CD14-positive monocyte (primary cell): ENCODE data around the gene PPM1G. TPM values are rescaled to one million over a fixed set of nuclear protein-coding genes. Genes with fewer than 3 reads are reported as not detected.

Source experiments
- DNase-seq, 3 donors: peaks; one replicate each; pipeline ENCODE4 v3.0.0-alpha.2; 2011 to 2022
- H2AFZ ChIP-seq: 2 replicates; pipeline ENCODE4 v1.6.0; 2012; ENCODE audit warnings: mild to moderate bottlenecking, low read depth, low read length, inconsistent platforms; ENCODE audit not compliant: insufficient read depth, poor library complexity, severe bottlenecking
- H3K27ac ChIP-seq, 2 donors: 1 replicate in 1 of 2; 2 replicates in 1 of 2; pipeline ENCODE4 v1.5.1; 2012 to 2013; ENCODE audit warnings: low read length in 2 of 2, control low read depth in 1 of 2, inconsistent platforms in 1 of 2, low read depth in 1 of 2, mild to moderate bottlenecking in 1 of 2
- H3K27me3 ChIP-seq, 2 donors: one replicate each; pipeline versions ENCODE4 v1.6.0 to v1.6.1; 2011 to 2013; ENCODE audit warnings: low read length in 2 of 2; ENCODE audit not compliant: control insufficient read depth in 2 of 2, insufficient read depth in 2 of 2
- H3K36me3 ChIP-seq, 2 donors: replicated peaks in 1 of 2; 1 replicate in 1 of 2; 2 replicates in 1 of 2; pipeline versions ENCODE4 v1.5.1 to v1.6.1; 2012 to 2013; ENCODE audit warnings: low read length in 2 of 2, control low read depth in 1 of 2, inconsistent platforms in 1 of 2, mild to moderate bottlenecking in 1 of 2; ENCODE audit not compliant: insufficient read depth in 2 of 2, control insufficient read depth in 1 of 2
- H3K4me1 ChIP-seq, 2 donors: 1 replicate in 1 of 2; 2 replicates in 1 of 2; pipeline versions ENCODE4 v1.5.1 to v1.6.1; 2012 to 2013; ENCODE audit warnings: low read length in 2 of 2, control low read depth in 1 of 2, inconsistent platforms in 1 of 2, mild to moderate bottlenecking in 1 of 2, moderate library complexity in 1 of 2; ENCODE audit not compliant: insufficient read depth in 2 of 2, control insufficient read depth in 1 of 2
- H3K4me2 ChIP-seq: replicated peaks from 2 replicates; pipeline ENCODE3; 2012; ENCODE audit warnings: low read length, moderate library complexity, mild to moderate bottlenecking; ENCODE audit not compliant: poor library complexity, severe bottlenecking; ENCODE audit errors: extremely low read depth
- H3K4me3 ChIP-seq, 3 experiments: fragments of 200-600 bp in 1 of 3; sonication (generic) in 1 of 3; replicated peaks in 1 of 3; 1 replicate in 2 of 3; 2 replicates in 1 of 3; pipeline ENCODE4 v1.5.1; 2011 to 2013; ENCODE audit warnings: low read length in 3 of 3, mild to moderate bottlenecking in 3 of 3, control low read depth in 2 of 3, low read depth in 2 of 3, inconsistent platforms in 1 of 3, moderate library complexity in 1 of 3
- H3K79me2 ChIP-seq: 2 replicates; pipeline ENCODE4 v1.6.0; 2012; ENCODE audit warnings: mild to moderate bottlenecking, control low read depth, inconsistent platforms, low read length, moderate library complexity; ENCODE audit not compliant: insufficient read depth
- H3K9ac ChIP-seq: 2 replicates; pipeline ENCODE4 v1.6.0; 2017; ENCODE audit warnings: low read length, mild to moderate bottlenecking; ENCODE audit not compliant: insufficient read depth, poor library complexity, severe bottlenecking
- H3K9me3 ChIP-seq, 2 donors: replicated peaks in 1 of 2; 1 replicate in 1 of 2; 2 replicates in 1 of 2; pipeline versions ENCODE4 v1.5.1 to v1.6.1; 2012 to 2013; ENCODE audit warnings: low read length in 2 of 2, control low read depth in 1 of 2; ENCODE audit not compliant: control insufficient read depth in 1 of 2, insufficient read depth in 1 of 2
- H4K20me1 ChIP-seq: 2 replicates; pipeline ENCODE4 v1.6.0; 2012; ENCODE audit warnings: mild to moderate bottlenecking, low read length, control low read depth, moderate library complexity; ENCODE audit not compliant: insufficient read depth
- H3K27ac Mint-ChIP-seq, 7 donors: one replicate each; pipeline ENCODE4 v1.8.0; 2020; ENCODE audit warnings: mild to moderate bottlenecking in 7 of 7, mixed read lengths in 7 of 7, moderate library complexity in 6 of 7, inconsistent platforms in 2 of 7
- H3K27me3 Mint-ChIP-seq, 3 donors: one replicate each; pipeline ENCODE4 v1.8.0; 2021 to 2022; ENCODE audit warnings: low read depth in 3 of 3, mild to moderate bottlenecking in 3 of 3, mixed read lengths in 3 of 3, moderate library complexity in 3 of 3, inconsistent platforms in 1 of 3
- H3K36me3 Mint-ChIP-seq, 2 donors: one replicate each; pipeline ENCODE4 v1.8.0; 2020; ENCODE audit warnings: mixed read lengths in 2 of 2, inconsistent platforms in 1 of 2, mild to moderate bottlenecking in 1 of 2
- H3K4me1 Mint-ChIP-seq: one replicate; pipeline ENCODE4 v1.8.0; 2020; ENCODE audit warnings: mild to moderate bottlenecking, mixed read lengths
- H3K4me3 Mint-ChIP-seq, 2 donors: one replicate each; pipeline ENCODE4 v1.8.0; 2020; ENCODE audit warnings: mild to moderate bottlenecking in 2 of 2, mixed read lengths in 2 of 2, moderate library complexity in 1 of 2
- H3K9me3 Mint-ChIP-seq, 7 donors: one replicate each; pipeline ENCODE4 v1.8.0; 2020 to 2022; ENCODE audit warnings: mixed read lengths in 7 of 7, mild to moderate bottlenecking in 6 of 7, moderate library complexity in 6 of 7, inconsistent platforms in 2 of 7
- WGBS: methylation state at CpG from one replicate; pipeline ENCODE4 v1.1.5; 2013; ENCODE audit warnings: missing lambda C conversion rate; ENCODE audit not compliant: insufficient coverage; 5-methylcytosine and 5-hydroxymethylcytosine counted together
- intact Hi-C, 2 donors: fragments of 100-400 bp; cut with micrococcal nuclease; formaldehyde crosslinking; loops; one replicate each; pipeline versions ENCODE4 v1.15.0 to v1.15.1; 2023
- polyA plus RNA-seq, 3 donors: library from polyadenylated mRNA; depleted of rRNA in 1 of 3; unstranded in 2 of 3; stranded (reverse) in 1 of 3; fragments of 300-500 nt in 2 of 3; fragments of >200 nt in 1 of 3; fragmentation: Illumina TruSeq in 2 of 3; gene quantifications; 1 replicate in 2 of 3; 2 replicates in 1 of 3; pipeline ENCODE4 v1.2.3, GENCODE V29; 2012 to 2021
- TF ChIP-seq, protein P1 (sequence below): fragments of 200-600 bp; IDR thresholded peaks from one replicate; pipeline ENCODE4 v1.8.0; 2022; ENCODE audit warnings: antibody characterized with exemption, mild to moderate bottlenecking

The PPM1G gene
- polyA plus RNA-seq, 3 donors = 31.9 to 54.3 (median 47.3) TPM

DNA sequence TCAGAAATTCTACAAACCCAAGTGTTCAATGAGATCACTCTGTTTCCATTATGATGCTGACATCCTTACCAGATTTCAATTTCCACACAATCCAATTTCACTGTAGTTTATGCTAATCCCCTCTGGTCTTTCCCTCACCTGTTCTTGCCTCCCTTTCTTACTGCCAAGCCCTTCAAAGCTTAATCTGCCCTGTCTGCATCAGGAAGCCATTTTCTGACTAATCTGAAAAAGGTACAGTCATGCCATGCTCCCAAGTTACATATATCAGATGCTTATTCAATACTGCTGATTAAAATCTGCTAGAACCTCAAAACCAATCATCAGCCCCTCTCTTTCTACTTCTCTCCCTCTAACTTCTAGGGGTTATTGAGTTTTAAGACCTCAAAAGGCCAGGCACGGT, 41.7 kb upstream of the PPM1G start:
- WGBS = no CpG with 5 or more reads among the region's 1 CpG
- Histone ChIP-seq H3K9me3 (no peaks in the 10 kb centered on the region), H2AFZ (no peak overlapping the region), H3K36me3 (peaks cover 12 to 42% of the 10 kb centered on the region in 2 donors), H3K27ac (no peak overlapping the region), H3K4me1 (no peaks in the 10 kb centered on the region), H3K79me2 (no peaks in the 10 kb centered on the region), H3K9ac (no peak overlapping the region), H4K20me1 (no peaks in the 10 kb centered on the region), H3K4me2 (no peak overlapping the region), H3K4me3 (no peak overlapping the region), H3K27me3 (no peaks in the 10 kb centered on the region)
- Mint-ChIP-seq H3K27me3 (peaks cover 0 to 3% (median 2%) of the 10 kb centered on the region in 3 donors), H3K4me3 (no peak overlapping the region), H3K9me3 (peaks cover 0 to 1% (median 0%) of the 10 kb centered on the region in 7 donors), H3K27ac (no peak overlapping the region), H3K4me1 (no peaks in the 10 kb centered on the region), H3K36me3 (peaks cover 40 to 41% of the 10 kb centered on the region in 2 donors)
- no peak for DNase-seq
- intact Hi-C loops = no loop called here
- TF ChIP-seq, protein P1, sequence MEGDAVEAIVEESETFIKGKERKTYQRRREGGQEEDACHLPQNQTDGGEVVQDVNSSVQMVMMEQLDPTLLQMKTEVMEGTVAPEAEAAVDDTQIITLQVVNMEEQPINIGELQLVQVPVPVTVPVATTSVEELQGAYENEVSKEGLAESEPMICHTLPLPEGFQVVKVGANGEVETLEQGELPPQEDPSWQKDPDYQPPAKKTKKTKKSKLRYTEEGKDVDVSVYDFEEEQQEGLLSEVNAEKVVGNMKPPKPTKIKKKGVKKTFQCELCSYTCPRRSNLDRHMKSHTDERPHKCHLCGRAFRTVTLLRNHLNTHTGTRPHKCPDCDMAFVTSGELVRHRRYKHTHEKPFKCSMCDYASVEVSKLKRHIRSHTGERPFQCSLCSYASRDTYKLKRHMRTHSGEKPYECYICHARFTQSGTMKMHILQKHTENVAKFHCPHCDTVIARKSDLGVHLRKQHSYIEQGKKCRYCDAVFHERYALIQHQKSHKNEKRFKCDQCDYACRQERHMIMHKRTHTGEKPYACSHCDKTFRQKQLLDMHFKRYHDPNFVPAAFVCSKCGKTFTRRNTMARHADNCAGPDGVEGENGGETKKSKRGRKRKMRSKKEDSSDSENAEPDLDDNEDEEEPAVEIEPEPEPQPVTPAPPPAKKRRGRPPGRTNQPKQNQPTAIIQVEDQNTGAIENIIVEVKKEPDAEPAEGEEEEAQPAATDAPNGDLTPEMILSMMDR = no peak

DNA sequence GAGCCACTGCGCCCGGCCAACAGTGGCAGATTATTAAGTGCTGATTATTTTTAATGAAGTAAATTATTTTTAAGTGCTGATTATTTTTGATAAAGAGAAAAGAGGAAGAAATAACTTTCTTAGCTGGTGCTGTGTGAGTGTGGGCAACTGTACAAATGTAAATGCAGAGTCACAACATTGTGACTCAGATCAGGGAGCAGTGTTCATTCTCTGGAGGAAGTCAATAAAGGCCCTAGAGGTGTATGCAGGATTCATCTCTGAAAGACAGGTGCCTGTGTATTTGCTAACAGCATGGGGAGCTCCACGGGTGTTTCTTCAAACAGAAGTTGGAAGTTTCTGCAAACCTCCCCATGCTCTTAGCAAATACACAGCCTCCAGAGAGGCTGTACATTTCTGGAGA, 39.0 kb upstream of the PPM1G start:
- H3K27ac ChIP-seq = no peak overlapping the region
- H3K4me3 Mint-ChIP-seq = no peak overlapping the region
- H3K9me3 Mint-ChIP-seq = peaks cover 0 to 1% (median 0%) of the 10 kb centered on the region in 7 donors
- intact Hi-C loops = no loop called here
- no peak overlapping the region for H3K9ac ChIP-seq
- TF ChIP-seq, protein P1 = no peak
- no peaks in the 10 kb centered on the region for H3K9me3 ChIP-seq
- no peaks in the 10 kb centered on the region for H3K79me2 ChIP-seq
- H3K4me1 Mint-ChIP-seq = no peaks in the 10 kb centered on the region
- H3K4me2 ChIP-seq = no peak overlapping the region
- peaks cover 42 to 50% of the 10 kb centered on the region in 2 donors for H3K36me3 Mint-ChIP-seq
- H3K36me3 ChIP-seq = peaks cover 15 to 47% of the 10 kb centered on the region in 2 donors
- DNase-seq = no peak
- no peaks in the 10 kb centered on the region for H3K27me3 ChIP-seq
- WGBS = 93% methylated on average over 2 of the region's 3 CpGs
- H3K4me3 ChIP-seq = no peak overlapping the region
- H3K4me1 ChIP-seq = no peaks in the 10 kb centered on the region
- no peaks in the 10 kb centered on the region for H4K20me1 ChIP-seq
- H3K27me3 Mint-ChIP-seq = peaks cover 0 to 3% (median 0%) of the 10 kb centered on the region in 3 donors
- no peak overlapping the region for H2AFZ ChIP-seq
- peak overlapping the region in 2 of 7 donors; percentile 1 for H3K27ac Mint-ChIP-seq
